HG02973 (cell line): Measurements from ENCODE around the gene VIPR2.

Experiments used
- ATAC-seq: cut with Tn5 transposase; IDR thresholded peaks from one replicate; pipeline ENCODE4 v1.9.1; 2021; ENCODE audit warnings: moderate library complexity; ENCODE audit not compliant: unreplicated experiment

Gene VIPR2

GRCh38 chr7:159068893-159069448 lies 75.7 kb downstream of the VIPR2 start:
- ATAC-seq: no peak

- no peak for ATAC-seq
These were observed 76.2 kb downstream of the VIPR2 start for GRCh38 chr7:159068488-159068811.

GRCh38 chr7:159067576-159068487 lies 76.8 kb downstream of the VIPR2 start:
- no peak for ATAC-seq

GRCh38 chr7:159066816-159067575 lies 77.7 kb downstream of the VIPR2 start:
- no peak for ATAC-seq

- no peak for ATAC-seq
These were observed 78.7 kb downstream of the VIPR2 start for GRCh38 chr7:159065852-159066480.

- ATAC-seq: no peak
These were observed 79.7 kb downstream of the VIPR2 start for GRCh38 chr7:159064816-159065510.

- ATAC-seq: no peak
These were observed 80.4 kb downstream of the VIPR2 start for GRCh38 chr7:159064121-159064815.

GRCh38 chr7:159063046-159063840 lies 81.4 kb downstream of the VIPR2 start:
- ATAC-seq: no peak

GRCh38 chr7:159062569-159062968 lies 82.1 kb downstream of the VIPR2 start:
- no peak for ATAC-seq

GRCh38 chr7:159061674-159062212 lies 82.9 kb downstream of the VIPR2 start:
- no peak for ATAC-seq

GRCh38 chr7:159061209-159061608 lies 83.5 kb downstream of the VIPR2 start:
- ATAC-seq: no peak

- ATAC-seq: no peak
These were observed 84.2 kb downstream of the VIPR2 start for GRCh38 chr7:159060440-159060839.

GRCh38 chr7:159059629-159060028 lies 85.0 kb downstream of the VIPR2 start:
- ATAC-seq: no peak

GRCh38 chr7:159057647-159058046 lies 87.0 kb downstream of the VIPR2 start:
- ATAC-seq: no peak

- ATAC-seq: no peak
These were observed 87.9 kb downstream of the VIPR2 start for GRCh38 chr7:159056737-159057136.

GRCh38 chr7:159051916-159052315 lies 92.8 kb downstream of the VIPR2 start:
- no peak for ATAC-seq

GRCh38 chr7:159050704-159051103 lies 94.0 kb downstream of the VIPR2 start:
- no peak for ATAC-seq

GRCh38 chr7:159049266-159050025 lies 95.2 kb downstream of the VIPR2 start:
- ATAC-seq: no peak
